NCI-H82 treated with DMSO at 0.1 percent for 48 hours (cell line): ENCODE data around the gene INTS12.

Experiments used
- DNase-seq: peaks from one replicate; lab custom pipeline; 2025; ENCODE audit not compliant: unreplicated experiment; lab: John Stamatoyannopoulos, UW

The INTS12 gene

GRCh38 chr4:105686571-105686970 is 21.9 kb downstream of the INTS12 start:
- DNase-seq: no peak

- no peak for DNase-seq
Observed at GRCh38 chr4:105683038-105683437, 25.5 kb downstream of the INTS12 start.

- DNase-seq: no peak
Observed at GRCh38 chr4:105679186-105679585, 29.3 kb downstream of the INTS12 start.

DNA sequence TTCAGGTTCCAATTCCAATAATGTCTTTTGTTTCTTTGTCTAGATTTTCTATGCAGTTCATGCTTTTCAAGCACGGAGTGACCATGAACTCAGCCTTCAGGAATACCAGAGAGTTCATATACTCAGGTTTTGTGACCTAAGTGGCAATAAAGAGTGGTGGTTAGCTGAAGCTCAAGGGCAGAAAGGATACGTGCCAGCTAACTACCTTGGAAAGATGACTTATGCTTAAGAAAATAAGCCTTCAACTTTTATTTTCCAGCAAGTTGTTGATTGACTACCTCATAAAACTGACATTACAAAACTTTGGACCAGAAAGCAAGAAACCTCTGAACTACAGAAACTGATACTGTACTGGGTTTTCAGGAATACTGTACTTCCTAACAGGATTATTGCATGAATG is 30.8 kb downstream of the INTS12 start:
- no peak for DNase-seq

DNA sequence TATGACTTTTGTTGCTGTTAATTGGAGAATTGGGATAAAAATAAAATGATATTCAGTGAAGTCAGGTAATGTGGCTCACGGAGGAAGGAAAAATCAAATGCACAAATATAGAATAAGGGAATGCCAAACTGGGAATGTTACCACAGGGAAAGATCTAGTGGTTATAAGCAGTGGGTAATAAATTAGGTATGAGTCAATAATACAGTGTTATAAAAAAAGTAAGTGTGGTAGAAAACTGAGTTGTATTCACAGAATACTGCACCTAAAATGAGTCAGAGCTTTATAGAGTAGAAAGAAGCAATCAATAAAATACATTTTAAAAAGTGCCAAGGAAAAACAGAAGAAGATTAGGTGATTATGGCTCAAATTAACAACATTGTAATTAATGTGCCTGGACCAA is 34.5 kb downstream of the INTS12 start:
- DNase-seq: no peak

GRCh38 chr4:105671301-105671700 is 37.2 kb downstream of the INTS12 start:
- no peak for DNase-seq

DNA sequence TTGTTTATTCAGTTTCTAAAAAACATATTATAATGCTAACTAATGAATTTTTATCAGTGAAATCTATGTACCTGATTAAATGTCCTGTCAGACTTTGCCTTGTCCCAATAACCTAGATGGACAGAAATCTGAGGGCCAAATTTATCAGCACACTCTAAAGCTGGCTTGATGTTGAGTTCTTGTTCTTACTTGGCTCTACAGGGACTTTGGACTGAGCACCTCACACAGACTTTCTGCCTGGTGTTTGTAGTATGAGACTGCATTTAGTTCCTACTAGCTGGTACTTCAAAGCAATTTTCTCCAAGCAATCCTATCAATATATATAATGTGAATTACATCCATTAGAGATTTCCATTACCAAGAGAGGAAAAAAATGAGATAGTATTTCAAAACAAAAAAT is 37.8 kb downstream of the INTS12 start:
- DNase-seq: no peak

DNA sequence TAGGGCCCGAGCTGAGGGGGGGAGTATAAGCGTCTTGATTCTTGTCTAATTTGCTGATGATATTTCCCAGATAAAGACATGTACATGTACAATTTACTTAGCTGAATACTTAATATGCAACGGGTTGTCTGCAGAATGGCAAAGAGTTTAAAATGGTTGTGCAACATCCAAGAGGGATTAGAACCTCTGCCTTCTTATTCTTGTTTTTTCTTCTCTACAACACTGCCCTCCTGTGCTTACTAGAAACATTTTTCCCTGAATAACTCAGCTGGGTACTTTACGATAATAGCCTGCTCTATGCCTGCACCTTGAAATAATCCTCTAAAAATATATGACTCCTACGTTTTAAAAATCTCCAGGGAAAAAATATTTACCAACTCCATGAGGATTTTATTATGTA is 41.8 kb downstream of the INTS12 start:
- peak; percentile 13 for DNase-seq

GRCh38 chr4:105662935-105663675 is 45.4 kb downstream of the INTS12 start:
- no peak for DNase-seq

- DNase-seq: no peak
Observed at GRCh38 chr4:105661028-105661427, 47.5 kb downstream of the INTS12 start.

GRCh38 chr4:105659190-105659589 is 49.3 kb downstream of the INTS12 start:
- DNase-seq: no peak

DNA sequence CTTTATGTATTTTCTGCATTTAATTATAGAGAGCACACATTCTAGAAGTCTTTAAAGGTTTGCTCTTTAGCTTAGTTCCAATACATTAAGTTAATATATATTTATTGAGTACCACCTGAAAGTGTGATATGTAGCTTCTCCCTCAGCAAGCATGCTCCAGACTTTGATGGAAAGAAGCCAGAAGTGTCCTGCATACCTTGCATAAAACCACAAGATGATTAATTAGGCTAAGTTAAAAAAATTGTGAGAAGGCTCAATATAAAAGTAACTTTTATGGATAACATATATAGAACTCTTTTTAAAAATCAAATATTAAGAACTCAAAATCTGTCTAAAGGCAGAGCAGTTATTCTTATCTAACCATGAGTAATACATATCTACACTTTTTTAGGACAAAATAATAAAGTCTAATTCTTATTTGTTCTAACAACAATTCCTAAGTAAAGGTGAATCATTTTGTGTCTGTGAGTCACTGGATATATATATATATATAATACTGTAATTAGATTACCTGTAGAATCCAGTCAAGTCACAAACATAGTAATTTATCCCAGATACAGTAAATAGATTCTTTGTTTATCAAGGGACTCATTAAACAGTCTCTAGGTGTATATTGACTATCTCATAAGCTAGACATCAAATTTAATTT is 51.2 kb downstream of the INTS12 start:
- DNase-seq: no peak

- DNase-seq: no peak
Observed at GRCh38 chr4:105652286-105652888, 56.1 kb downstream of the INTS12 start.

DNA sequence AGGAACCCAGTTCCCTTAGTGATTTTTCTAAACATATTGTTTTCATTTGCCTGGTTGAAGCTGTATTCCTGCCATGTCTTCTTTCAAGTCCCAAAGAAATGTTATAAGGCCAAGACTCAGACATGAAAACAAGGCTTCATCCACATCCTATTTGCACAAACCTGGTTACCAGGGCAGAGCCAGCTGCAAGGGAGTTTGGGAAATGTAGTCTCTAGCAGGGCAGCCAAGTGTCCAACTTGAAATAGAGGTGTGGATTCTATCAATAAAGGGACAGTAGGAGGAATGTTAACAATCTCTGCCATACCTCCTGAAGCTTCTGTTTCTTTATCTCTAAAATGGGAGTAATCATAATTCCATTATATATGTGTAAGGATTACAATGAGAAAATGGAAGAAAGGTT is 56.6 kb downstream of the INTS12 start:
- no peak for DNase-seq

GRCh38 chr4:105650190-105650589 is 58.3 kb downstream of the INTS12 start:
- no peak for DNase-seq

DNA sequence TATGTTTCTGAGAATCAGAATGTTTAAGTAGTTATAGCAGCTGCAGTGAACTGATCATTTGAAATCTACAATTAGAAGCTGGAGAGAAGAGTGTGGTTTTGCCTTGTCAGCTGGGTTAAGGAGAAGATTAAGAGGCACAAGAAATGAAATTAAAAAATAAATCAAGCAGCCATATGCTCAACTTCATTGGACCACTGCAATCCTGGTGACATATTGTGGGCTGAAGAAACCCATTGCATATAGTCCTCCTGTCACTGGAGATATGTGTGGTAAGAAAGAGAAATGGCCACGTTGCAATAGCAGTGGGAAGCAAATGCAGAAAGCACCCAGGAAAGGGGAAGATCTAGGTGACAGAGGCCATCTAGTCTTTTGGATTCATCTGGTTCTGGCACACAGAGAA is 63.0 kb downstream of the INTS12 start:
- DNase-seq: no peak

- peak; percentile 33 for DNase-seq
Observed at GRCh38 chr4:105644257-105644656, 64.2 kb downstream of the INTS12 start.

GRCh38 chr4:105641845-105642244 is 66.6 kb downstream of the INTS12 start:
- no peak for DNase-seq

DNA sequence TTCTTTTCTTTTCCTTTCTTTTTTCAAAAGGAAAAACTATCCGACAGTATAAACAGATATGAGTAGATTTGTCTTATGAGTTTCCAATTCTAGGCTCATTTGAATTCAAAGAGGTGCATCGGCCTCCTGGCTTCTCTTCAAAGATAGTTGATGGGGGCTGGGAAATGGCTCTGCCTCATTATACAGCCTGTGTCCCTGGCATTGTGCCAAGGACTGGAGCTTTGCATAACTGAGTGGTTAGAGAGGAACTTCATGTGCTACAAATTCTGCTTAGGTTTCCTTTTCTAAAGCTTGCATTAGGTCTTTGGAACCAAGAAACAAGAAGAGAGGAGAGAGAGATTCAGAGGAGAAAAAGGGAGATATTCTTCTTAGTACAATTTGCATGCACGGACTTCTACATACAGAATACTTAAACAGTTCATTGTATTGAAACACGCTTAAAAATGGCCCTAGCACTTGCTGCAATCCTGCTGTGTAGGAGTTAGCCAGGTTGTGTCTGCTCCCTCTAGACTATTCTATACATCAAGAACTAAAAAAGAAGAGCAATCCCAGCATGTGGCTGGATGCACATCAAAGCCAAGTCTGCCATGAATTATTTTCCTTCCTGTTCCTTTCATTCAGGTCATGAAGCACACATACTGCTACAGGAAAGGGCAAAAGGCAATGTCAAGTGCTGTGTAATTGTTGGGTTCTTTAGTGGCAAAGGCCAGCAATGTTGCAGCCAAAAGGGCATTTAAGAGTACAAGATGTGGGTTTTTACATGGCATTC is 70.9 kb downstream of the INTS12 start:
- peak; percentile 47 for DNase-seq

- no peak for DNase-seq
Observed at GRCh38 chr4:105634402-105635080, 73.9 kb downstream of the INTS12 start.

DNA sequence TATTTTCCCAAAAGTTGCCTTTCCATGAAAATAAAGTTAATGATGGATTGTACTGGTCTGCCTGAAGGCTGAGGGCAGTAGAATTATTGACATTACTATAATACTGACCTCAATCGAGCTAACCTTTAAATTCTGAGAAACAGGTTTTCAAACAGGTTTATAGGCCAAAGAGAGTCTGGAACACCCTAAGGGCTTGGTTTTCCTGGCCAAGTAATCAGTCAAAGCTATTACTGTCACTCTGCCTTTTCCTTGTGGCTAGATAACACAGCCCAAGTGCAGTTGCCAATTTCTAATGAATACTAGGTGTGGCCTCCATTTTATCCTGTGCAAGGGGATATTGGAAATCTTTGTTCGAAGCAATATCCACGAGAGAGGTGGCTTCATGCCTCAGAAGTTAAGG is 75.2 kb downstream of the INTS12 start:
- DNase-seq: no peak
